ENCODE measurements around the gene PES1.
"Not testable (repeated sequence)": the region's sequence is repeated elsewhere in the genome, so short reads cannot be mapped to it uniquely, and the experiment has no call there.

The PES1 gene

GRCh38 chr22:30607939-30608338 lies 16.2 kb upstream of the PES1 start:
- no peak for DNase-seq (ENCODE audit: low read depth)

GRCh38 chr22:30607300-30607930 lies 15.7 kb upstream of the PES1 start:
- DNase-seq (ENCODE audit: low read depth), result no peak

GRCh38 chr22:30606455-30607299 lies 15.0 kb upstream of the PES1 start, which contains the start of gene TCN2:
TCN2 (plus strand) TSS chr22:30607174; CDS start chr22:30607332, 158 bp downstream.
- peak; percentile 33 for DNase-seq (ENCODE audit: low read depth)

GRCh38 chr22:30605449-30606110 lies 13.9 kb upstream of the PES1 start:
- peak; percentile 28 for DNase-seq (ENCODE audit: low read depth)

GRCh38 chr22:30604723-30605122 lies 13.0 kb upstream of the PES1 start:
- DNase-seq (ENCODE audit: low read depth), result no peak

- no peak for DNase-seq (ENCODE audit: low read depth)
These were observed 12.1 kb upstream of the PES1 start for GRCh38 chr22:30603801-30604200.

- DNase-seq (ENCODE audit: low read depth), result no peak
These were observed 10.3 kb upstream of the PES1 start for GRCh38 chr22:30602049-30602448.

- DNase-seq (ENCODE audit: low read depth), result no peak
These were observed 9.8 kb upstream of the PES1 start for GRCh38 chr22:30601464-30601863.

GRCh38 chr22:30600921-30601320 lies 9.2 kb upstream of the PES1 start:
- DNase-seq (ENCODE audit: low read depth), result no peak

GRCh38 chr22:30598986-30599385 lies 7.3 kb upstream of the PES1 start:
- DNase-seq (ENCODE audit: low read depth), result no peak

GRCh38 chr22:30596886-30597285 lies 5.2 kb upstream of the PES1 start:
- DNase-seq (ENCODE audit: low read depth), result no peak

GRCh38 chr22:30596199-30596598 lies 4.5 kb upstream of the PES1 start:
- DNase-seq (ENCODE audit: low read depth), result no peak

- not testable (repeated sequence) for DNase-seq (ENCODE audit: low read depth)
These were observed 627 bp upstream of the PES1 start for GRCh38 chr22:30592360-30592713.

GRCh38 chr22:30591191-30591587 lies 521 bp downstream of the PES1 start:
- no peak for DNase-seq (ENCODE audit: low read depth)

GRCh38 chr22:30586414-30586813 lies 5.3 kb downstream of the PES1 start:
- DNase-seq (ENCODE audit: low read depth), result no peak

GRCh38 chr22:30584441-30584840 lies 7.3 kb downstream of the PES1 start:
- no peak for DNase-seq (ENCODE audit: low read depth)

GRCh38 chr22:30582788-30583545 lies 8.7 kb downstream of the PES1 start:
- no peak for DNase-seq (ENCODE audit: low read depth)

- no peak for DNase-seq (ENCODE audit: low read depth)
These were observed 9.7 kb downstream of the PES1 start for GRCh38 chr22:30582051-30582450.

- DNase-seq (ENCODE audit: low read depth), result no peak
These were observed 10.8 kb downstream of the PES1 start for GRCh38 chr22:30580896-30581295.

- DNase-seq (ENCODE audit: low read depth), result no peak
These were observed 13.2 kb downstream of the PES1 start for GRCh38 chr22:30578481-30578880.

- no peak for DNase-seq (ENCODE audit: low read depth)
These were observed 15.9 kb downstream of the PES1 start for GRCh38 chr22:30575859-30576258.

- DNase-seq (ENCODE audit: low read depth), result no peak
These were observed 16.6 kb downstream of the PES1 start for GRCh38 chr22:30574997-30575671.
